Measurements from ENCODE around the gene COL20A1.

Gene COL20A1

DNA sequence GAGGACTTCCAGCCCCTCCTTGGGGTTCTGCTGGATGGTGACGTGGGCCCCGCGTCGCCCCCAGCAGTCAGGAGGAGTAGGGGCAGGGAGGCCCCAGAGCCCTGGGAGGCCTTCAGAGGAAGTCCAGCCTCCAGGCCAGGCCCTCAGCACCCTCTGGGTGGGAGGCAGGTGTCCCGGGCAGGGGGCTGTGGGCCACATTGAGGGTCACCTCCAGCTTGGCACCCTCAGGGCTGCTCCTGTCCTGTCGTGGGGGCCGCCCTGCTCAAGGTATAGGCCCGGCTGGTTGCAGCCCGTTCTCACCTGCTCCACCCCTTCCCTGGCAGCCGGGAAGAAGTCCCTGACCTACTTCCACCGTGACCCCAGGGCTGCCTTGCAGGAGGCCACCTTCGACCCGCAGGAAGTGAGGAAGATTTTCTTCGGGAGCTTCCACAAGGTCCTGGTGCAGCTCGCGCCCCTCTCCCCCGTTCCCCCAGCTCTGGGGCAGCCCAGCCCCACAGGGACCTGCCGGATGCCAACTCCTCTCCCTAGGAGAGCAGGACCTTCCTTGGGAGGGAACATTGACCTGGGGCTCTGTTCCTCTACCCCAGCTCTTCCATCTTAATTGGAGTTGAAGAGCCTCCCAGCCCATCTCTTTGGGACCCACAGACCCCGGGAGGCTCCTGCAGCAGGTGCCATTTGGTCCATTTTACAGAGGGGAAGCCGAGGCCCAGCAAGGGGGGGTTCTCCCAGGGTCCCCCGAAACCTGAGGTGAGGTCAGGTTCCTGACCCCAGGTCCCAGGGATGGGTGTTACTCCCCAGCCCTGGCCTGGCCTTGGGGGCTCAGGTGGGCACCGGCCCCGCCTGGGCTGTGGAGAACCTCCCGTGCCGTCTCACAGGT lies 26.4 kb downstream of the COL20A1 start:
- FAIRE-seq (no peak), DNase-seq (ENCODE audit: low spot score) (no peak)

DNA sequence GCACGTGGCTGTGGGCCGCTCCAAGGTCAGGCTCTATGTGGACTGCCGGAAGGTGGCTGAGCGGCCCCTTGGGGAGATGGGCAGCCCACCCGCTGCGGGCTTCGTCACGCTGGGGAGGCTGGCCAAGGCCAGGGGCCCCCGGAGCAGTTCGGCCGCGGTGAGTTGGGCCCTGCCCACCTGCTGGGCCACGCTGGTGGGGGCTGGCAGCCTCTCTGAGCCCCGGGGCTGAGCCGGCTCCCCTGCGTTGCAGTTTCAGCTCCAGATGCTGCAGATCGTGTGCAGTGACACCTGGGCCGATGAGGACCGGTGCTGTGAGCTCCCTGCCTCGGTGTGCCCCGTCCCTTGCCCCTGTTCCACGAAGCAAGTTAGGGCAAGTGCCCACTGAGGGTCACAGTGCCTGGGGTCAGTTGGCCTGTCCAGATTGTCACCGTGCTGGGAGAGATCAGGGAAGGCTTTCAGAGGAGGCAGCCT lies 27.1 kb downstream of the COL20A1 start:
- FAIRE-seq: no peak

DNA sequence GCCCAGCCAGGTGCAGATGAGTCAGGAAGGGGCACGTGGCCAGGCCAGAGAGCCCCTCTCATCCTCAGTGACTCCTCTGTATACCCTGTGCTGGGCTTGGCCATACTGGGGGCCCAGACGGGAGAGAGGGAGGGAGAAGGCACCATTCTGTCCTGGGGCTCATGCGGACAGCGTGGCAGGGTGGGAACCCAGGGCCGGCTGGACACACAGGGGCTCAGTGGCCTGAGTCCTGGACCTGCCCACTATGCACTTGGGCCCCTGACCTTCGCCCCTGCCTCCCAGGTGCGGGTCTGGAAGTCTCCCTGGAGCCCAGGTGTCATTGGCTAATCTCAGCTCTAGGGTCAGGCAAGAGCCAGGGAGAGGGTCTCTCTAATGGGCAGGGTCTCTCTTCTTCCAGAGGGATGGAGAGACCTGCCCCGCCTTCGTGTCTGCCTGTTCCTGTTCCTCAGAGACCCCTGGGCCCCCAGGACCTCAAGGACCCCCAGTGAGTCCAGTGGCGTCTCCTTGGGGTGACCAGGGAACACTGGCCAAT lies 27.7 kb downstream of the COL20A1 start:
- FAIRE-seq: no peak
- DNase-seq (ENCODE audit: low spot score): no peak

More for the DNA sequence above, 27.1 kb downstream of the COL20A1 start:
- no peak for DNase-seq (ENCODE audit: low spot score)

DNA sequence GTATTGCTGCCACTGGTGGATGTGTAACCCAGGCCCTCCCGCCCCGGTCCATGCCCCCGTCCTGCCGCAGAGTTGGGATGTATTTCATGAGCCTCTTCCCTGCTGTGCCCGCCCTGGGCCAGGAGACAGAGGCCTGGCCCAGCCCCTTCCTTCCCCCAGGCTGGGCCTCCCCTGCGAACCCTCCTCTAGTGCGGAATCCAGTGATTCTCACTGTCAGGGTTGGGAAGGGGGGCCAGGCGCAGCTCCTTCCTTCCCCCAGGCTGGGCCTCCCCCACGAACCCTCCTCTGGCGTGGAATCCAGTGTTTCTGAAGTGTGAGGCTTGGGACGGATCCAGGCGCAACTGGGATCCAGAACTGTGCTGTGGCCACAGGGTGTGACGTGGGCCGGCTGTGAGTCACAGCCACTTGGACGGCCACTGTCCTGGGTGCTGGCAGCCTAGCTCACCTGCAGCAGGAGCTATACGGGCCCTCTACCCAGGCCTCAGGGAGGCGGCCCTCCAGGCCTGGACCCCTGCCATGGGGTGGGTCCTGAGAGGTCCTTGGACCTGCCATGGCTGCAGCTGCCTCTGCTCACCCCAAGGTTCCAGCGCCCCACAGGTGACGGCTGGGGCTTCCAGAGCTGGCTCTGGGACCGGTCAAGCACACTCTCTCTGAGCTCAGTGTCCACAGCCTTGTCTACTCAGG lies 28.3 kb downstream of the COL20A1 start:
- DNase-seq (ENCODE audit: low spot score) (no peak), FAIRE-seq (no peak)

DNA sequence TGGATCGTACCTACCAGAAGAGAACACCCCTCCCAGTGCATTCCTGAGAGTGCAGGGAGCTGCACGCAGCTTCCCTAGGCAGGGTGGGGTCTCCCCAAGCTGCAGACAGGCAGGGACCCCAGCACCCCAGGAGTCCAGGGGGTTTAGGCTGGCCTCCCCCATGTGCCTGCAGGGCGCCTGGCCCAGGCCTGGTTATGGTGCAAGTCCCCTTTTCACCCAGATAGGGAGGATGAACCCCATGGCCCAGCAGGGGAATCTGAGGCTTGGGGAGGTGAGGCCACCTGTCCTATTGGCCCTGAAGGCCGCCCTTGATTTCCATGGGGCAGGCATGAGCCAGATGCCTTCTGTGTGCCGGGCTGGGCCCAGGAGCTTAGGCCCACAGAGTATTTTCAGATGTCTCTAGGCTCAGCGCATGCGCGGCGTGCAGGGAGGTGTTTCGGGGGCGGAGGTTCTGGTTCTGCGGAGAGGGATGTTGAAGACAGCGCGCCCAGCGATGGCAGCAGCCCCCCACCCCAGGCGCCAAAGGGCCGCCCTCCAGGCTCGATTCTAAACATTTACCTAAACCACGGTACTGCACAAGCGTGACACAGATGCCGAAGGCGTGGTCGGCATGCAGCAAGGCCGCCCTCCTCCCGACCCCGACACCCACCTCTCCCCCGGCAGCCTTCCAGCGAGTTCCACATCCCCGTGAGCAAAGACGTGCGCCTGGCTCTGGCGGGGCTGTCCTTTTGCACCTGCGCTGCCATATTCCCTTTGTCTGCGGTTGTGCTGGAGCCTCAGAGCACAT lies 29.4 kb downstream of the COL20A1 start:
- DNase-seq (ENCODE audit: low spot score) (no peak), FAIRE-seq (no peak)

DNA sequence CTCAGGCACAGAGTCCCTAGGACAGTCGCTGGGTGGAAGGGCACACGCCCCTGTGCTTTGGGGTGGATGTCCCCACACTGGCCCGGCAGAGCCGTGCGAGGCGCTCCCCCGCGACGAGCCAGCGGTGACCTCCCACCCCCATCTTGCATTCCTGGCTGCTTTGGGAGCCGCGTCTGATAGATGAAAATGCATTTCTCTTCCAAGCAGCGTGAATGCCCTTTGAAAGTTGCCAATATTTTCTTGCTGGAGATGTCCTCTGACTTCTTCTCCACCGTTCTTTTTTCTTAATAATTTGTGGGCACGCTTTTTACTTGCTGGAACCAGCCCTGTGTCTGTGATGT lies 29.9 kb downstream of the COL20A1 start:
- FAIRE-seq (no peak), DNase-seq (ENCODE audit: low spot score) (no peak)

DNA sequence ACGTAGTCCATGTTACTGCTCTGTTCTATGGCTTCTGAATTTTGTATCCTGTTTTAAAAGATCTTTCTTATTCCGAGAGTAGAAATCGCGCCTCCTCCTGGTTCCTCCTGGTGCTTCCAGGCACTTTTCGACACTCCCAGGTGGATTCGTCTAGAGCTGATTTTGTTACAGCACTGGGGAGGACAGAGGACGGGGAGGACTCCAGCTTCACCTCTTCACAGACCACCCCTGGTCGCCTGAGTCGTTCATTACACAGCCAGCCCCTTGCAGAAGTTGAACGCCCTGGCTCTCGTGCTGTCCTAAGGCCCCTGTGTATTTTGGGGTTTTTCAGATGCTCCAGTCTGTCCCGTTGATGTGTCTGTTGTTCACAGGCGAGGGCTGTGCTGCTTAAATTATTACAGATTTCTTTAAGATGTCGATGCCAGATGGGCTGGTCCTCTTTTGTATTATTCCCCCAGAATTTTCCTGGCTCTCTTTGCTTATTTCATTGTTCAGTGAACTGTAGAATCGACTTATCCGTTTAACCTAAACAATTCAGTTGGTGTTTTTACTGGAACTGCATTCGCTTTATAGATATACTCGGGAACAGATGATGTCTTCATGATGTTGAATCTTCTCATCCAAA lies 30.5 kb downstream of the COL20A1 start:
- no peak for FAIRE-seq
- DNase-seq (ENCODE audit: low spot score): no peak

DNA sequence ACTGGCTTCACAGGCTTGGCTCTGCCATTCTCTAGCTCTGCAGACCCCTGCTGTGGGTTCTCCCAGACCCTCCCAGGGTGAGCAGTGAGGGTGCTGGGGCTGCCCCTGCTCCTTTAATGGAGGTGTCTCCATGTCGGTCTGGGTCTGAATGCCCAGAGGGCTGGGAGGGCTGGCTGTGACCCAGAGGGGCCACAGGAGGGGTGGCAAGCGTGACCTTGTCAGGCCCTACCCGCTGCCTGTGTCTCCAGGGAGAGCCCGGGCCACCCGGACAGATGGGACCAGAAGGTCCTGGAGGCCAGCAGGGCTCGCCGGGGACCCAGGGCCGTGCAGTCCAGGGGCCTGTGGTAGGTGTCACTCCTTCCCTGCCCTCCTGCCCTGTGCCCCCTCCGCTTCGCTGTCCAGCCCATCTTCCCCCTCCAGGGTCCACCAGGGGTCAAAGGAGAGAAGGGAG lies 32.1 kb downstream of the COL20A1 start:
- DNase-seq (ENCODE audit: low spot score): no peak
- no peak for FAIRE-seq

DNA sequence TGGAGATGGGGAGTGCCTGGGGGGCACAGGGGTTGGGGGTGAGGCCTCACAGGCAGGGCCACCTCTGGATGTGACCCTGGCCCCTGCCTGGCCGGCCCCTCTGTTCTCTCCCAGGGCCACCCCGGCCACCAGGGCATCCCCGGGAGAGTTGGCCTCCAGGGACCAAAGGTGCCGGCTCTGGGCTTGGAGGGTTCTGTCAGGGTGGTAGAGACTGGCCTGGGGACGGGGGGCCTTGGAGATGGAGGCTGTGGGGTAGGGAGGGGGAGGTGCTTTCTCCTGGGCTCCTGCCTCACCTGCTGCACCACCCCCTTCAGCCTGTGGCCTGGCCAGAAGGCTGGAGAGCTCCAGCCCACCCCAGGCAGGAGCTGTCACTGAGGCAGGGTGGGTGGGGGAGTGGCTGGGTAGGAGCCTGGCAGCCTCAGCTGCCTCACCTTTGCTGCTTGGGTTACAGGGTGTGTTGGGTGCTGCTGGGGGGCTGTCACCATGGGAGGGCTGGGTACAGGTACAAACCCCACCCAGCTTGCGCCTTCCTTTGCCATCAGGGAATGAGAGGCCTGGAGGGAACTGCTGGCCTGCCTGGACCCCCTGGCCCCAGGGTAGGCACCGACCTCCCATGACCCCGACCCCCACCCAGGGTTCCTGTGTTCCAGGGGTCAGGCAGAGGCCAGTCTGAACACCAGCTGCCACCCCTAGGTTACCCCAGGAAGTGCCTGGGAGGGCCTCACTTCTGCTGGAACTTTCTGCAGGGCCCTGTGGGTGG lies 32.7 kb downstream of the COL20A1 start:
- FAIRE-seq: no peak
- DNase-seq (ENCODE audit: low spot score): no peak

DNA sequence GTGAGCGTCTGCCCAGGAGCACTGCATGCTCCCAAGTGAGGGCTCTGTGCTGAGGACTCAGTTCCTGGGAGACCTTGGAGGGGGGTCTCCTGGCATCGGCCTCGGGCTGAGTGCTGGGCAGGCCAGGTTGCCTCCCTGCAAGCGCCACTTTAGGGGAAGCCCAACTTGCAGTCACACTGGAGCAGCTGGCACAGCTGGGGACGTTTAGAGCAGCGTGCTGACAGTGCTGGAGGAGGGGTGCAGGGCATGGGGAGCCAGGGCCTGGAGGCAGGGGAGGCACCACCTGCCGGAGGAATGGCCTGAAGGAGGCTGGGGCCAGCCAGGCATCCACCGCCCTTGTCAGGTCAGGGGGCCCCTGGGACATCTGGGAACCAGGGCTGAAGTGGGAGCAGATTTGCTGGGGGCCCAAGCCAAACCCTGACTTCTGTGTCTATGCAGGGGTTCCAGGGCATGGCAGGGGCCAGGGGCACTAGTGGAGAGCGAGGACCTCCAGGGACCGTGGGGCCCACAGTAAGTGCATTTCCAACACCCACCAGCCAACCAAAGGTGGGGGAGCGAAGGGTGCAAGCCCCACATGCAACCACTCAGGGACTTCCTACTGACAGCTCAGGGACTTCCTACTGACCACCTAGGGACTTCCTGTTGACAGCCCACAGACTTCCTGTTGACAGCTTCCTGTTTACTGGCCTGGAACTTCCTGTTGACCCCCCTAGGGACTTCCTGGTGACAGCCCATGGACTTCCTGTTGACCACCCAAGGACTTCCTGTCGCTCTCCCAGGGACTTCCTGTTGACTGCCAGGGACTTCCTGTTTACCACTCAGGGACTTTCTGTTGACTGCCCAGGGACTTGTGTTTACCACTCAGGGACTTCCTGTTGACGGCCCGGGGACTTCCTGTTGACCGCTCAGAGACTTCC lies 33.6 kb downstream of the COL20A1 start:
- FAIRE-seq: no peak
- no peak for DNase-seq (ENCODE audit: low spot score)

DNA sequence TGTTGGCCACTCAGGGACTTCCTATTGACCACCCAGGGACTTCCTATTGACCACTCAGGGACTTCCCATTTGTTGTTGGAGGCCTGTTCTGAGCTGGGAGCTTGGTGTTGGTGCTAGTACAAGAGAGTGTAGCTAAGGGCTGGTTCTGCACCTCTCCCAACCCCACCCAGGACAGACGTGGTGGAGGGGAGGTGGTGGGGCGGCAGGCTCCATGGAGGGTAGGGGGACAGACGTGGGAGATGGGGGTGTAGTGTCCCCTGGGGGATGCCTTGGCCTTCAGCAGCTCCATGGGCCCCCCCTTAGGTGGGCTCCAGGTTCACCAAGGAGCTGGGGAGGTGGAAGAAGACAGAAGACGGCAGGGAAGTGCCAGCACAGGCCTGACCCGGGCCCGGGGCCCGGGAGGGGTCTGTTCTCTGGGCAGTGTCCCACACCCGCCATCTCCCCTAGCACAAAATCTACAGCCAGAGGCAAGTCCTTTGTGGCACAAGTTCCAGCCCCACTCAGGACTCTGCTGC lies 34.3 kb downstream of the COL20A1 start:
- FAIRE-seq (no peak), DNase-seq (ENCODE audit: low spot score) (no peak)

DNA sequence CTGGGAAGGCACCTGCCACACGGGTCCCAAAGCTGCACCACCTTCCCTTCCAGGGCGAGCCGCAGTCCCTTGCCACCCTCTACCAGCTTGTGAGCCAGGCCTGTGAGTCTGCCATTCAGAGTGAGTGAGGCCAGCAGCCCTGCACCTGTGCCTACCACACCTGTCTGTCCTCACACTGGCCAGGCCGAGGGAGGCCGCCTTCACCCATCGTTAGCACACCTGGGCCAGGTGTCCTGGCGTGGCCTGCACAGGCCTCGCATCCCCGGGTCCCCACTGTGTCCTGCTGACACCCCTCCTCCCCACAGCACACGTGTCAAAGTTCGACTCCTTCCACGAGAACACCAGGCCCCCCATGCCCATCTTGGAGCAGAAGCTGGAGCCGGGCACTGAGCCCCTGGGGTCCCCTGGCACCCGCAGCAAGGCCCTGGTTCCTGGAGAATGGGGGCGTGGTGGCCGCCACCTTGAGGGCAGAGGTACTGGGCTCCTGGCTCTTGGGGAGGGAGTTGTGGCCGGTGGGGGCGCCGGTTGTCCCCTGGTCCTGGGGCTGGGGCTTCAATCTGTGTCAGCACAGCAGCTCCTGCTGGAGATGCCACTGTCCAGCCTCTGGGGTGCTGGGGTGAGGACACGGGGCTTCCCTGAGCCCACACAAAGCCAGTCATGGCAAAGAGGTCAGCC lies 35.2 kb downstream of the COL20A1 start:
- DNase-seq (ENCODE audit: low spot score) (no peak), FAIRE-seq (no peak)

DNA sequence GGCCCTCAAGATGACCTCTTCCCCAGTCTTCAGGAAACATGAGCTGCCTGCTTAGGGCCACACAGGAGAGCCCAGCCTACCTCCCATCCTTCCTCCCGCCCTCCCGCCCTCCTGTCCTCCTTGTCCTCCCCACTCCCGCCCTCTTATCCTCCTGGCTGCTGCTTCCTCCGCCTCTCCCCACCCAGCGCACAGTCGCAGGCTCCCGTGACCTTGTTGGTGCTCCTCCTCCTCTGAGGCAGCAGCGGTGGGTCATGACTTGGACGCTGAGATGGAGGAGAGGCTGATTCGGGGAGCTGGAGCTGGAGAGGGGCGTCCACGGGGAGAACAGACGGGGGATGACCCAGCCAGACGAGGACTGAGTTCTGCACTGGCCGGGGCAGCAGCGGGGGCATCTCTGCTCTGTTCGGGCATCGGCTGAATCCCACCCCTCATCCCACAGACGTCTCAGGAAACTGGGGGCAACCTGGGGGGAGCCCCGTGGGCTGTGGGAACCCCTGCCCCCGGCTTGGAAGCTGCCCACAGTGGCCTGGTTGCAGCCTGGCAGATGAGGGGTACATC lies 35.8 kb downstream of the COL20A1 start:
- no peak for FAIRE-seq
- DNase-seq (ENCODE audit: low spot score): no peak

DNA sequence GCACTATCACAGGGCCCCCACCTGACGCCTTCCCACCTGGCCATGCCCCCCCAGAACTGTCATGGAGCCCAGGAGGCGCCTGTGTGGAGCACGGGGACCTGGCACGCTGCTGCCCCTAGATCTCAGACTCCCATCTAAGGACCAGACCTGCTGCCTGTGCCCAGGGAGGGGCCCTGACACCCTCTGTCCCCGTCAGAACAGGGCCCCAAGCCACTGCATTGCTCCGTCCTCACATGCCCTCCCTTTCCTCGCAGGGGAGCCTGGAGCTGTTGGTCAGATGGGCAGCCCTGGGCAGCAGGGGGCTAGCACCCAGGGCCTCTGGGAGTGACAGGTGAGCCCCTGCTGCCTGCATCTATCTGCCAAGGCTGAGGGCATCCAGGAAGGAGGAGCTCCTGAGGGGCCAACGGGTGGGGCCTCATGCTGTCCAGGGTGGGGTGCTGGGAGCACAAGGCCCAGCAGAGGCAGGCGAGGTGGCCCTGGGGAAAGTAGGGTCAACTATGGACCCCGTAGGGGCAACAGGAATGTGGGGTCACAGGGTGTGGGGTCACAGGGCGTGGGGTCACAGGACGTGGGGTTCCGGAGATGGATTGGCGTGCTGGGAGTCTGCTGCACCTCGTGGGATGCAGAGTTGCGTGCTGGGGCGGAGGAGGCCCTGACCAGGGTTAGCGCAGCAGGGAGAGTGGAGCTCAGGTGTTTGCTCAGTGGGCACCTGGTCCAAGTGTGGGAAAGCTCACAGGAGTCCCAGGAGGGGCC lies 36.5 kb downstream of the COL20A1 start:
- no peak for DNase-seq (ENCODE audit: low spot score)
- no peak for FAIRE-seq

DNA sequence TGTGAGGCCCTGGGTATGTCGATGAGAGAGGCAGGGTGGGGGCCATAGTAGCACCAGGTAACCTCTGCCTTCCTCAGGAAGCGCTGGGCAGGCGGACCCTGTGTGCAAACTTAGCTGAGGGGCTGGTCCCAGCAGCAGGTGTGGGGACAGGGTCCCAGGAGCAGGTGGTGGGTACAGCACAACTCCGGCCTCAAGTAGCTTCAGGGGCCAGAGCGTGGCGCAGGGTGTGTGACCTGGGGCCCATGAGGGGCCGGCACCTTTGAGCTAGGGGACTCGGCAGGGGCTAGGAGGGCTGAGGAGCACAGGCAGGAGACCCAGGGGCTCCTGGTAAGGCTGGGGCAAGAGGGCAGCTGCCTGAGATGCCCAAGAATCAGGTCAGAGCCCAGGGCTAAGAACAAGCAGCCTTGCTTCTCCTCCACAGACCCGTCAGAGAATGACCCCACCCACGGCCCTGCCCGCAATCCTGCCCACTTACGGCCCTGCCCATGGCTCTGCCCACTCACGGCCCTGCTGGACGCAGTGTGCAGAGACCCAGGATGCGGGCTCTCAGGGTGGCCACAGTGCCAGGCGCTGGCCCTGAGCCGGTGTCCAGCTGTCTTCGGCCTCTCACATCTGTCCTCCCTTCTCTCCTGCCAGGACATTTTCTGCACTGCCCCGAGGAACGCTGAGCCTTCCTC lies 37.2 kb downstream of the COL20A1 start:
- DNase-seq (ENCODE audit: low spot score): no peak
- FAIRE-seq: no peak

DNA sequence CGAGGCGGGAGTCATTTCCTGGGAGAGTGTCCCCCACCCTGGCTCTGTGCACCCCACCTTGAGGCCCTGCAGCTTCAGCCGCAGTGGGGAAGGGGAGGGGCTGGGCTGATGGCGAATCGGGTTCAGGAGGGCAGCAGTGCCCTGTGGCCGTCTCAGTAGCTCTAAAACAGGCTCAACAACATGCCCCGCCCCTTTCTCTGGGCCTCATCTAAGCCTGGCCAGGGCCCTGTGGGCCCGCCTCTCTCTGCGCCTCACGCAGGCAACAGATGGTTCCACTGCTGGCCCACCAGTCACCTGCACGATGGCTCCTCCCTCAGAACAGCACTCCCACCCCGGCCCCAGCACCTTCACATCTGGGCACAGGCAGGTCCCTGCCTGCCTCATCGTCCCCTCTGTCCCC lies 38.0 kb downstream of the COL20A1 start:
- FAIRE-seq (no peak), DNase-seq (ENCODE audit: low spot score) (no peak)
